ENCODE data around the gene CCDC59.
"Not testable (repeated sequence)": the region's sequence is repeated elsewhere in the genome, so short reads cannot be mapped to it uniquely, and the experiment has no call there.

The CCDC59 gene

GRCh38 chr12:82358200-82359114, at the start of gene CCDC59, which contains the start of gene METTL25:
CCDC59 (minus strand) TSS chr12:82358387; CDS start chr12:82358376, 11 bp downstream.
METTL25 (plus strand) TSS chr12:82358529; CDS start chr12:82358566, 37 bp downstream.
- DNase-seq: peak; percentile 98

- no peak for DNase-seq
These were observed 49.3 kb upstream of the CCDC59 start for GRCh38 chr12:82407481-82407880.

GRCh38 chr12:82406651-82407050, 48.5 kb upstream of the CCDC59 start:
- DNase-seq: no peak

GRCh38 chr12:82400819-82401218, 42.6 kb upstream of the CCDC59 start:
- no peak for DNase-seq

- no peak for DNase-seq
These were observed 40.7 kb upstream of the CCDC59 start for GRCh38 chr12:82398879-82399278.

GRCh38 chr12:82383930-82384552, 25.9 kb upstream of the CCDC59 start:
- no peak for DNase-seq

GRCh38 chr12:82378997-82379396, 20.8 kb upstream of the CCDC59 start:
- DNase-seq: no peak

- no peak for DNase-seq
These were observed 17.0 kb upstream of the CCDC59 start for GRCh38 chr12:82375201-82375600.

- DNase-seq: no peak
These were observed 8.0 kb upstream of the CCDC59 start for GRCh38 chr12:82366197-82366596.

- no peak for DNase-seq
These were observed 5.8 kb upstream of the CCDC59 start for GRCh38 chr12:82363990-82364389.

- DNase-seq: no peak
These were observed 3.3 kb upstream of the CCDC59 start for GRCh38 chr12:82361461-82361915.

GRCh38 chr12:82360834-82361233, 2.6 kb upstream of the CCDC59 start:
- DNase-seq: not testable (repeated sequence)

- DNase-seq: no peak
These were observed 910 bp upstream of the CCDC59 start for GRCh38 chr12:82359115-82359478.

- peak; percentile 10 for DNase-seq
These were observed 365 bp downstream of the CCDC59 start for GRCh38 chr12:82357845-82358199.

- no peak for DNase-seq
These were observed 847 bp downstream of the CCDC59 start for GRCh38 chr12:82357340-82357739.

GRCh38 chr12:82351390-82351789, 6.8 kb downstream of the CCDC59 start:
- no peak for DNase-seq

GRCh38 chr12:82350161-82350560, 8.0 kb downstream of the CCDC59 start:
- no peak for DNase-seq

- no peak for DNase-seq
These were observed 28.7 kb downstream of the CCDC59 start for GRCh38 chr12:82329508-82329907.

- DNase-seq: no peak
These were observed 30.3 kb downstream of the CCDC59 start for GRCh38 chr12:82327861-82328260.

GRCh38 chr12:82326905-82327503, 31.2 kb downstream of the CCDC59 start:
- peak; percentile 3 for DNase-seq

GRCh38 chr12:82325540-82326336, 32.4 kb downstream of the CCDC59 start:
- DNase-seq: no peak

GRCh38 chr12:82319276-82319675, 38.9 kb downstream of the CCDC59 start:
- DNase-seq: no peak

GRCh38 chr12:82314406-82314892, 43.7 kb downstream of the CCDC59 start:
- DNase-seq: no peak
